SK-N-SH treated with all-trans-retinoic acid at 6 μM for 48 hours (cell line): ENCODE measurements around the gene SENP3.
A peak's percentile ranks its signal among the peaks of the same experiment; 100 is the strongest.

Source experiments
- ATAC-seq: fragments of 200-7000 bp; cut with Tn5 transposase; 3 replicates; pipeline ENCODE4 v1.9.1; 2020; ENCODE audit warnings: mild to moderate bottlenecking, moderate library complexity
- ARNTL ChIP-seq: fragments of 450-650 bp; formaldehyde crosslinking; IDR thresholded peaks from 2 replicates; pipeline ENCODE4 v1.5.0; 2020; ENCODE audit warnings: low read depth, mild to moderate bottlenecking, moderate library complexity, borderline replicate concordance
- CREB5 ChIP-seq: fragments of 250-450 bp; sonication (Bioruptor Pico); IDR thresholded peaks from 2 replicates; pipeline ENCODE4 v1.5.1; 2020; ENCODE audit warnings: low read depth, mild to moderate bottlenecking, moderate library complexity
- CSDC2 ChIP-seq: fragments of 250-450 bp; sonication (Bioruptor Pico); IDR thresholded peaks from 2 replicates; pipeline ENCODE4 v1.5.0; 2020; ENCODE audit warnings: mild to moderate bottlenecking, moderate library complexity
- CSRNP3 ChIP-seq: fragments of 250-450 bp; sonication (Bioruptor Pico); IDR thresholded peaks from 2 replicates; pipeline ENCODE4 v1.5.1; 2021; ENCODE audit warnings: mild to moderate bottlenecking, moderate library complexity
- ESRRG ChIP-seq: fragments of 250-450 bp; sonication (Bioruptor Pico); IDR thresholded peaks from 2 replicates; pipeline ENCODE4 v1.6.1; 2021; ENCODE audit warnings: mild to moderate bottlenecking
- GLIS3 ChIP-seq: fragments of 250-450 bp; sonication (Bioruptor Pico); IDR thresholded peaks from 2 replicates; pipeline ENCODE4 v1.5.0; 2020; ENCODE audit warnings: mild to moderate bottlenecking, moderate library complexity
- ISL1 ChIP-seq: fragments of 250-450 bp; sonication (Bioruptor Pico); IDR thresholded peaks from 2 replicates; pipeline ENCODE4 v2.1.2; 2022; ENCODE audit warnings: mild to moderate bottlenecking, moderate library complexity
- PATZ1 ChIP-seq: fragments of 250-450 bp; sonication (Bioruptor Pico); IDR thresholded peaks from 2 replicates; pipeline ENCODE4 v1.8.0; 2020; ENCODE audit warnings: mild to moderate bottlenecking, moderate library complexity, borderline replicate concordance
- POU6F1 ChIP-seq: fragments of 250-450 bp; sonication (Bioruptor Pico); IDR thresholded peaks from 2 replicates; pipeline ENCODE4 v1.8.0; 2021; ENCODE audit warnings: low read depth, mild to moderate bottlenecking, moderate library complexity, borderline replicate concordance
- RARB ChIP-seq: fragments of 250-450 bp; sonication (Bioruptor Pico); IDR thresholded peaks from 2 replicates; pipeline ENCODE4 v1.8.0; 2021; ENCODE audit warnings: mild to moderate bottlenecking, moderate library complexity
- SNAI2 ChIP-seq: fragments of 250-450 bp; sonication (Bioruptor Pico); IDR thresholded peaks from 2 replicates; pipeline ENCODE4 v1.5.0; 2020; ENCODE audit warnings: mild to moderate bottlenecking, moderate library complexity
- TCF4 ChIP-seq: fragments of 250-450 bp; sonication (Bioruptor Pico); IDR thresholded peaks from 2 replicates; pipeline ENCODE4 v1.8.0; 2021; ENCODE audit warnings: mild to moderate bottlenecking, moderate library complexity, borderline replicate concordance
- TOX ChIP-seq: fragments of 250-450 bp; sonication (Bioruptor Pico); IDR thresholded peaks from 2 replicates; pipeline ENCODE4 v1.8.0; 2021; ENCODE audit warnings: mild to moderate bottlenecking, moderate library complexity, borderline replicate concordance
- TSHZ2 ChIP-seq: fragments of 250-450 bp; sonication (Bioruptor Pico); IDR thresholded peaks from 2 replicates; pipeline ENCODE4 v1.5.0; 2020; ENCODE audit warnings: mild to moderate bottlenecking, moderate library complexity
- ZFP3 ChIP-seq: fragments of 250-450 bp; sonication (Bioruptor Pico); IDR thresholded peaks from 2 replicates; pipeline ENCODE4 v1.5.0; 2020; ENCODE audit warnings: mild to moderate bottlenecking, moderate library complexity
- ZFP30 ChIP-seq: fragments of 450-650 bp; formaldehyde crosslinking; IDR thresholded peaks from 2 replicates; pipeline ENCODE4 v1.5.0; 2022; ENCODE audit warnings: mild to moderate bottlenecking, moderate library complexity
- ZNF565 ChIP-seq: fragments of 450-650 bp; formaldehyde crosslinking; conservative IDR thresholded peaks from 2 replicates; pipeline ENCODE4 v1.5.0; 2020; ENCODE audit warnings: low read depth, mild to moderate bottlenecking, moderate library complexity
- ZNF8 ChIP-seq: fragments of 450-650 bp; formaldehyde crosslinking; IDR thresholded peaks from 2 replicates; pipeline ENCODE4 v1.5.0; 2020; ENCODE audit warnings: mild to moderate bottlenecking, moderate library complexity

The SENP3 gene

GRCh38 chr17:7590743-7591142, 29.0 kb downstream of the SENP3 start:
- peak; percentile 70 for ATAC-seq
- TF ChIP-seq ESRRG (CRISPR knock-in tag) = no peak
- no peak for TF ChIP-seq ZNF8 (CRISPR knock-in tag)
- no peak for TF ChIP-seq POU6F1 (CRISPR knock-in tag)
- TF ChIP-seq ZFP30 = no peak
- no peak for TF ChIP-seq TSHZ2 (CRISPR knock-in tag)
- TF ChIP-seq, all 23 proteins: peak for 0

GRCh38 chr17:7591596-7591995, 29.9 kb downstream of the SENP3 start:
- no peak for TF ChIP-seq TOX
- no peak for TF ChIP-seq TCF4 (CRISPR knock-in tag)
- TF ChIP-seq ZFP3 = no peak
- no peak for TF ChIP-seq RARB
- TF ChIP-seq POU6F1 (CRISPR knock-in tag) = no peak
- no peak for TF ChIP-seq ZNF565
- TF ChIP-seq TSHZ2 (CRISPR knock-in tag) = no peak
- TF ChIP-seq ARNTL = no peak
- TF ChIP-seq PATZ1 (CRISPR knock-in tag) = no peak
- TF ChIP-seq SNAI2 (CRISPR knock-in tag) = no peak
- TF ChIP-seq ZNF8 (CRISPR knock-in tag) = no peak
- TF ChIP-seq GLIS3 = no peak
- TF ChIP-seq, all 23 proteins: peak for 0
- no peak for ATAC-seq

- ATAC-seq = no peak
- no peak for TF ChIP-seq CREB5 (CRISPR knock-in tag)
- TF ChIP-seq ARNTL = no peak
- no peak for TF ChIP-seq POU6F1 (CRISPR knock-in tag)
- no peak for TF ChIP-seq CSDC2 (CRISPR knock-in tag)
- TF ChIP-seq CSRNP3 = no peak
- no peak for TF ChIP-seq ISL1
- TF ChIP-seq GLIS3 = no peak
- no peak for TF ChIP-seq RARB
- no peak for TF ChIP-seq ZNF565
- no peak for TF ChIP-seq ZFP3
- no peak for TF ChIP-seq ESRRG (CRISPR knock-in tag)
- no peak for TF ChIP-seq SNAI2 (CRISPR knock-in tag)
These were observed 30.8 kb downstream of the SENP3 start for GRCh38 chr17:7592422-7593021.
